Measurements from ENCODE around the gene VOPP1. TPM values are rescaled to one million over a fixed set of nuclear protein-coding genes. Genes with fewer than 3 reads are reported as not detected.

The VOPP1 gene
- total RNA-seq, 2 experiments from 2014 or later, result 32.6 to 34.7 TPM

GRCh38 chr7:55496906-55497305 lies 75.4 kb downstream of the VOPP1 start:
- TF ChIP-seq, protein P1, sequence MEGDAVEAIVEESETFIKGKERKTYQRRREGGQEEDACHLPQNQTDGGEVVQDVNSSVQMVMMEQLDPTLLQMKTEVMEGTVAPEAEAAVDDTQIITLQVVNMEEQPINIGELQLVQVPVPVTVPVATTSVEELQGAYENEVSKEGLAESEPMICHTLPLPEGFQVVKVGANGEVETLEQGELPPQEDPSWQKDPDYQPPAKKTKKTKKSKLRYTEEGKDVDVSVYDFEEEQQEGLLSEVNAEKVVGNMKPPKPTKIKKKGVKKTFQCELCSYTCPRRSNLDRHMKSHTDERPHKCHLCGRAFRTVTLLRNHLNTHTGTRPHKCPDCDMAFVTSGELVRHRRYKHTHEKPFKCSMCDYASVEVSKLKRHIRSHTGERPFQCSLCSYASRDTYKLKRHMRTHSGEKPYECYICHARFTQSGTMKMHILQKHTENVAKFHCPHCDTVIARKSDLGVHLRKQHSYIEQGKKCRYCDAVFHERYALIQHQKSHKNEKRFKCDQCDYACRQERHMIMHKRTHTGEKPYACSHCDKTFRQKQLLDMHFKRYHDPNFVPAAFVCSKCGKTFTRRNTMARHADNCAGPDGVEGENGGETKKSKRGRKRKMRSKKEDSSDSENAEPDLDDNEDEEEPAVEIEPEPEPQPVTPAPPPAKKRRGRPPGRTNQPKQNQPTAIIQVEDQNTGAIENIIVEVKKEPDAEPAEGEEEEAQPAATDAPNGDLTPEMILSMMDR (IDR thresholded peaks at IDR 0.05), result no peak
- DNase-seq (no peak), ATAC-seq (no peak)
- Mint-ChIP-seq H3K27me3 (no peaks in the 10 kb centered on the region), H3K9me3 (no peaks in the 10 kb centered on the region), H3K27ac (no peak overlapping the region), H3K36me3 (ENCODE audit: low read depth) (peaks cover 13% of the 10 kb centered on the region), H3K4me3 (no peak overlapping the region), H3K4me1 (ENCODE audit: low read depth) (peaks cover 21% of the 10 kb centered on the region)
- intact Hi-C loops (cut with micrococcal nuclease), result no loop called here
- ChIA-PET POLR2A (interaction anchor here (1.2 to 1.4 kb wide), 2 partner anchors 12 to 18 kb away, joined by 3 to 4 read pairs; no protein-coding TSS in a partner anchor), CTCF (interaction anchor here (1.6 kb wide), 1 partner anchor 9 kb away, joined by 5 read pairs; no protein-coding TSS in a partner anchor)

- intact Hi-C loops (cut with micrococcal nuclease), result no loop called here
- H3K4me1 Mint-ChIP-seq (ENCODE audit: low read depth), result peaks cover 22% of the 10 kb centered on the region
- ATAC-seq, result no peak
- POLR2A ChIA-PET, result interaction anchor here (1.1 kb wide), 1 partner anchor 39 kb away, joined by 3 read pairs; no protein-coding TSS in a partner anchor
- H3K27ac Mint-ChIP-seq, result no peak overlapping the region
- no peaks in the 10 kb centered on the region for H3K27me3 Mint-ChIP-seq
- no peak overlapping the region for H3K4me3 Mint-ChIP-seq
- no peaks in the 10 kb centered on the region for H3K9me3 Mint-ChIP-seq
- H3K36me3 Mint-ChIP-seq (ENCODE audit: low read depth), result peaks cover 18% of the 10 kb centered on the region
- CTCF ChIA-PET, result no interaction called here
- TF ChIP-seq, protein P1 (IDR thresholded peaks at IDR 0.05), result no peak
- no peak for DNase-seq
Observed at GRCh38 chr7:55494951-55495350, 77.4 kb downstream of the VOPP1 start.

DNA sequence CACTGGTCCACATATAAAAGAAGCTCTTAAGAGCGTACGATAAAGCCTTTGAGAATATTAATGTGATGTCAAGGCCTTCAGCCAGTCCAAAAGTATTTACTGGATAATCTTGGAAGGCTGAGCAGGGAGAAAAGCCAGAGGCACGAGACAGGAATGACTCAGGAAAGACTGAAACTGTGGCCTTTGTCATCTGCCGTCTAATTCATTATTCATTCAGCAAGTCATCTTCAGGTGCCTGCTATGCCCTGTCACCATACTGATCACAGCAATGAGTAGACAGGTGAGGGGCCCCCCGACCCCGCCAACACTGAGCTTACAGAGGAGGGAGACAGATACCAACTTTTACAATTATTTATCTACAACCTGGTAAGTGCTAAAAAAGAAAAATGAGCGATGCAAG lies 78.9 kb downstream of the VOPP1 start:
- intact Hi-C loops (cut with micrococcal nuclease), result no loop called here
- H3K27ac Mint-ChIP-seq, result peak overlapping the region; percentile 38
- H3K36me3 Mint-ChIP-seq (ENCODE audit: low read depth), result peaks cover 25% of the 10 kb centered on the region
- POLR2A ChIA-PET, result interaction anchor here (1.1 kb wide), 1 partner anchor 735 kb away, joined by 3 read pairs; no protein-coding TSS in a partner anchor
- TF ChIP-seq, protein P1 (IDR thresholded peaks at IDR 0.05), result no peak
- ATAC-seq (no peak), DNase-seq (no peak)
- peaks cover 21% of the 10 kb centered on the region for H3K4me1 Mint-ChIP-seq (ENCODE audit: low read depth)
- CTCF ChIA-PET, result no interaction called here
- no peaks in the 10 kb centered on the region for H3K9me3 Mint-ChIP-seq
- H3K4me3 Mint-ChIP-seq, result no peak overlapping the region
- no peaks in the 10 kb centered on the region for H3K27me3 Mint-ChIP-seq

DNA sequence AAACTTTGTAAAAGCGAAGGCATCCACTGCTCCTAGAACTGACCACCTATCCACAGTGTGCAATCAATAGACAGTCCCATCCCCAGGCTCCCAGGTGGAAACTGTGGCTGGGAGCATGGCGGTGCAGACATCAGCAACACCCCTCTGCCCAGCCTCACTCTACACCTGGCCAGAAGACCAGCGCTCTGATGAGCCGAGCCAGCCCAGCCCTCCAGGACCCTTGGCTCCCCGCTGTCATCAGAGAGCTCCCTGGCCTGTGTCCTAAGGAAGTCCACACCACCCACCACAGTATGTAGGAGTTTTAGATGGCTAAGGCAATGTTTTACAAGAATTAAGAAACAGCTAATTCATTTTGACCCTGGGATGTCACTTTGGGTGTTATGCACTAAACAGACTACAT lies 81.0 kb downstream of the VOPP1 start:
- ATAC-seq (no peak), DNase-seq (no peak)
- ChIA-PET CTCF (interaction anchor here (0.9 kb wide), 1 partner anchor 76 kb away, joined by 5 read pairs; no protein-coding TSS in a partner anchor), POLR2A (no interaction called here)
- peaks cover 25% of the 10 kb centered on the region for H3K36me3 Mint-ChIP-seq (ENCODE audit: low read depth)
- no peak overlapping the region for H3K27ac Mint-ChIP-seq
- no peaks in the 10 kb centered on the region for H3K27me3 Mint-ChIP-seq
- TF ChIP-seq, protein P1 (IDR thresholded peaks at IDR 0.05), result no peak
- intact Hi-C loops (cut with micrococcal nuclease), result no loop called here
- H3K4me3 Mint-ChIP-seq, result no peak overlapping the region
- H3K4me1 Mint-ChIP-seq (ENCODE audit: low read depth), result peaks cover 19% of the 10 kb centered on the region
- no peaks in the 10 kb centered on the region for H3K9me3 Mint-ChIP-seq

- Mint-ChIP-seq H3K27me3 (no peaks in the 10 kb centered on the region), H3K4me1 (ENCODE audit: low read depth) (peaks cover 23% of the 10 kb centered on the region), H3K9me3 (no peaks in the 10 kb centered on the region), H3K36me3 (ENCODE audit: low read depth) (peaks cover 27% of the 10 kb centered on the region), H3K27ac (no peak overlapping the region), H3K4me3 (no peak overlapping the region)
- TF ChIP-seq, protein P1 (IDR thresholded peaks at IDR 0.05), result no peak
- CTCF ChIA-PET, result interaction anchor here (1.1 kb wide), 1 partner anchor 103 kb away, joined by 3 read pairs; no protein-coding TSS in a partner anchor
- POLR2A ChIA-PET, result no interaction called here
- ATAC-seq (no peak), DNase-seq (no peak)
- intact Hi-C loops (cut with micrococcal nuclease), result no loop called here
Observed at GRCh38 chr7:55490099-55490498, 82.2 kb downstream of the VOPP1 start.
